Kidney (tissue), 14 donors: Measurements from ENCODE around the gene UPB1. TPM values are rescaled to one million over a fixed set of nuclear protein-coding genes. Genes with fewer than 3 reads are reported as not detected.
A peak's percentile ranks its signal among the peaks of the same experiment; 100 is the strongest.

ENCODE experiments used
- DNase-seq, 5 donors: peaks; one replicate each; pipeline ENCODE4 v3.0.0-alpha.2; 2013 to 2020
- FAIRE-seq: peaks from 2 replicates; lab custom pipeline; 2012; peaks lifted over from hg19 to GRCh38; lab: Jason Lieb, UNC
- H3K27ac ChIP-seq, 2 donors: one replicate each; pipeline ENCODE4 v1.7.0; 2013; ENCODE audit warnings: low read depth in 2 of 2, low read length in 2 of 2, inconsistent platforms in 1 of 2
- H3K27me3 ChIP-seq: one replicate; pipeline ENCODE4 v1.7.1; 2013; ENCODE audit warnings: low read length, inconsistent platforms; ENCODE audit not compliant: control insufficient read depth, insufficient read depth
- H3K36me3 ChIP-seq, 3 donors: one replicate each; pipeline versions ENCODE4 v1.7.0 to v1.7.1; 2013; ENCODE audit warnings: low read length in 3 of 3, control low read depth in 1 of 3, inconsistent platforms in 1 of 3; ENCODE audit not compliant: insufficient read depth in 3 of 3, control insufficient read depth in 2 of 3
- H3K4me1 ChIP-seq, 3 donors: one replicate each; pipeline versions ENCODE4 v1.7.0 to v1.7.1; 2013; ENCODE audit warnings: low read length in 3 of 3, inconsistent platforms in 1 of 3, low read depth in 1 of 3; ENCODE audit not compliant: control insufficient read depth in 2 of 3, insufficient read depth in 2 of 3
- H3K4me3 ChIP-seq, 3 donors: one replicate each; pipeline versions ENCODE4 v1.7.0 to v1.8.1; 2013; ENCODE audit warnings: low read length in 3 of 3, control low read depth in 1 of 3, inconsistent platforms in 1 of 3
- H3K9ac ChIP-seq, 3 donors: one replicate each; pipeline versions ENCODE4 v1.7.0 to v1.7.1; 2013; ENCODE audit warnings: low read length in 3 of 3, control low read depth in 1 of 3, inconsistent platforms in 1 of 3
- H3K9me3 ChIP-seq, 3 donors: one replicate each; pipeline versions ENCODE4 v1.7.0 to v1.7.1; 2013; ENCODE audit warnings: low read length in 3 of 3, control low read depth in 1 of 3, inconsistent platforms in 1 of 3; ENCODE audit not compliant: control insufficient read depth in 2 of 3, insufficient read depth in 1 of 3
- intact Hi-C: fragments of 100-400 bp; cut with DNase I; formaldehyde crosslinking; loops from one replicate; pipeline ENCODE4 v1.11.1; 2022
- polyA plus RNA-seq: library from polyadenylated mRNA; stranded (reverse); fragments of 350-450 nt; fragmentation: Illumina TruSeq; extraction: RNeasy Lipid Tissue Mini Kit (QIAGEN cat#74804); gene quantifications from one replicate; pipeline ENCODE4 v1.2.3, GENCODE V29; 2014; ENCODE audit warnings: low read depth, low replicate concordance; ENCODE audit not compliant: insufficient read depth
- total RNA-seq: library from RNA; stranded (reverse); fragmentation: NEBNext Ultra II Directional; extraction: Animal tissue kit (Norgen Biotek cat#: 25700); gene quantifications from one replicate; pipeline ENCODE4 v1.2.1, GENCODE V29; 2021
- TF ChIP-seq, protein P1 (sequence below): IDR thresholded peaks from 3 replicates; pipeline ENCODE4 v1.5.1; 2012; ENCODE audit warnings: mild to moderate bottlenecking, moderate library complexity, borderline replicate concordance; ENCODE audit not compliant: insufficient read depth; ENCODE audit errors: extremely low read depth
- donor health status: control.
- donor health status: control.
- donor health status: control.
- donor health status: control.
- donor health status: control.
- donor health status: DM: yes; HTN: yes; CAD: no.
- donor health status: Normal renal cell carcinoma (clear cell type).

UPB1 gene
- total and polyA plus RNA-seq, 2 donors from 2014 or later = 1.0 to 64.6 TPM

DNA sequence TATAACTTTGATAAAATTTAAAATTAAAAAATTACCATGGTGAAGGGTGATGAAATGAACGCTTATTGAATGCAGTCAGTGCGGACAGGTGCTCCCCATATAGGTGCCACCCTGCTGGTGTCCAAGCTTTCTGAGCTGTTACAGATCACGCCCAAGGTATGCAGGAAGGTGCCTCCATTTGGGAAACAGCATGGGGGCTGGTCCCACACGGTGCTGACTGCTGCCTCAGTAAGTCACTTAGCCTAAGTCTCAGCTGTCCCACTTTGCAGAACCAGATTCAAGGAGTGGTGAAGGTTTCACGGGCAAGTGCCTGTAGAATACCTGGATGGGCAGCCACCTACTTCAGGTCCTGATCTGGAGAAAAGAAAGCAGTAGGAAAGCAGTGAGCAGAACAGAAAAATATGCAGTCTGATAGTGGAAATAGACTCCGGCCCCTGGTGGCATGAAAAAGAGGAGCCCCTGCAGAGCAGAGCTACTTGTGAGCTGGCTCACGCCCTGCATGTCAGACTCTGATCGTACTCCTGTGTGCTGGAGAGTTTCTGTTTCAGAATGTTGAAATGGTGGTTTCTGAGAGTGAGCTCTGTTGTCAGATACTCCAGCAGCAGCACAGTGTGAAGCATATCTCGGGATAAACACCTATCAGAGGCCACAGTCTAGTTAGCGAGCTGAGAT, 34.6 kb upstream of the UPB1 start:
- Histone ChIP-seq H3K27ac (no peak overlapping the region), H3K9ac (no peak overlapping the region), H3K27me3 (no peaks in the 10 kb centered on the region), H3K4me3 (no peak overlapping the region), H3K4me1 (peaks cover 0 to 10% (median 8%) of the 10 kb centered on the region in 3 donors), H3K9me3 (no peaks in the 10 kb centered on the region), H3K36me3 (no peaks in the 10 kb centered on the region)
- TF ChIP-seq, protein P1, sequence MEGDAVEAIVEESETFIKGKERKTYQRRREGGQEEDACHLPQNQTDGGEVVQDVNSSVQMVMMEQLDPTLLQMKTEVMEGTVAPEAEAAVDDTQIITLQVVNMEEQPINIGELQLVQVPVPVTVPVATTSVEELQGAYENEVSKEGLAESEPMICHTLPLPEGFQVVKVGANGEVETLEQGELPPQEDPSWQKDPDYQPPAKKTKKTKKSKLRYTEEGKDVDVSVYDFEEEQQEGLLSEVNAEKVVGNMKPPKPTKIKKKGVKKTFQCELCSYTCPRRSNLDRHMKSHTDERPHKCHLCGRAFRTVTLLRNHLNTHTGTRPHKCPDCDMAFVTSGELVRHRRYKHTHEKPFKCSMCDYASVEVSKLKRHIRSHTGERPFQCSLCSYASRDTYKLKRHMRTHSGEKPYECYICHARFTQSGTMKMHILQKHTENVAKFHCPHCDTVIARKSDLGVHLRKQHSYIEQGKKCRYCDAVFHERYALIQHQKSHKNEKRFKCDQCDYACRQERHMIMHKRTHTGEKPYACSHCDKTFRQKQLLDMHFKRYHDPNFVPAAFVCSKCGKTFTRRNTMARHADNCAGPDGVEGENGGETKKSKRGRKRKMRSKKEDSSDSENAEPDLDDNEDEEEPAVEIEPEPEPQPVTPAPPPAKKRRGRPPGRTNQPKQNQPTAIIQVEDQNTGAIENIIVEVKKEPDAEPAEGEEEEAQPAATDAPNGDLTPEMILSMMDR = no peak
- intact Hi-C loops = no loop called here
- FAIRE-seq = no peak
- no peak for DNase-seq

DNA sequence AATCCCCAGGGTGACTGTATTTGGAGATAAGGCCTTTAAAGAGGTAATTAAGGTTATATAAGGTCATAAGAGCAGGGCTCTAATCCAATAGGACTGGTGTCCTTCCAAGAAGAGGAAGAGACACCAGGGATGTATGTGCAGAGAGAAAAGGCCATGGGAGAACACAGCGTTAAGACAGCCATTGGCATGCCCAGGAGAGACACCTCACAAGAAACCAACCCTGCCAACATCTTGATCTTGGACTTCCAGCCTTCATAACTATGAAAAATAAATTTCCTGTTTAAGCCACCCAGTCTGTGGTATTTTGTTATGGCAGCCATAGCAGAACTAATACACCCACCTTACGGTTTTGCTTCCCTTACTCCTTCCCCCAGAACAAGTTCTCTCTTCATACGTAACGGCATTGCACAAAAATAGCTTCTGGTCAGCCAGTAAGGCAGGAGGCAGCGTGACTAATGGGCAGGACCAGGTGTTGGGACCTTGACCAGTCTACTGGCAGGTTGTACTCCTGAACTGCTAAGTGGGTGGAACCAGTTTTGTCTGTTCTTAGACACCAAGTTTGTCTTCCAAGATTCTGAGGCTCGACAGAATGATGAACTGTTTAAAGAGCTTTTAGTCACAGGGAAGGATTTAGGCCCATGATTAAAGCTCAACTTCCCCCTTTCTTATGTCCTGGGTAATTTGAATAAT, 31.9 kb upstream of the UPB1 start:
- Histone ChIP-seq H3K4me1 (peaks cover 2 to 26% (median 19%) of the 10 kb centered on the region in 3 donors), H3K27me3 (no peaks in the 10 kb centered on the region), H3K36me3 (no peaks in the 10 kb centered on the region), H3K9me3 (no peaks in the 10 kb centered on the region), H3K9ac (no peak overlapping the region), H3K27ac (no peak overlapping the region), H3K4me3 (no peak overlapping the region)
- no peak for DNase-seq
- TF ChIP-seq, protein P1 = no peak
- no peak for FAIRE-seq
- intact Hi-C loops = no loop called here

DNA sequence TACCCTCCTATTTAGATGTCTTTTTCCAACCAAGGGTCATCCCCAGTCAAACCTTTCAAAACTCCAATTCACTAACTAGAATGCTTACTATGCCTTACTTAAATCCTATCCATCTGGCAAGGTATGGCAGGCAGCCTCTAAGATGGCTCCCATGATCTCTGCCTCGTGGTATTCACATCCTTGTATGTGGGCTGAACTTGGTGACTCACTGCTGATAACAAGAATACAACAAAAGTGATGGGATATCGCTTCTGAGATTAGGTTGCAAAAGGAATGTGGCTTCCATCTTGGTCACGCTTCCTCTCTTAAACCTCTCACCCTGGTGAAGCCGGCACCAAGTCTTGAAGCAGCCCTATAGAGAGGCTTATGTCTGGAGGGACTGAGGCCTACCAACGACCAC, 29.6 kb upstream of the UPB1 start:
- DNase-seq (no peak), FAIRE-seq (no peak)
- Histone ChIP-seq H3K27me3 (no peaks in the 10 kb centered on the region), H3K4me1 (peaks cover 2 to 26% (median 16%) of the 10 kb centered on the region in 3 donors), H3K9ac (no peak overlapping the region), H3K4me3 (no peak overlapping the region), H3K36me3 (no peaks in the 10 kb centered on the region), H3K27ac (peak overlapping the region in 1 of 2 donors; percentile 10), H3K9me3 (no peaks in the 10 kb centered on the region)
- TF ChIP-seq, protein P1 = no peak
- intact Hi-C loops = no loop called here
